WERI-Rb-1 (cell line): ENCODE data around the gene CYP1A1.

ENCODE experiments used
- DNase-seq: peaks from one replicate; pipeline ENCODE4 v3.0.0-alpha.2; 2020
- H3K27ac ChIP-seq: fragments of 250-450 bp; sonication (Bioruptor Pico); 2 replicates; pipeline ENCODE4 v1.5.1; 2020; ENCODE audit warnings: mild to moderate bottlenecking, moderate library complexity
- H3K27me3 ChIP-seq: fragments of 250-450 bp; sonication (Bioruptor Pico); 2 replicates; pipeline ENCODE4 v1.5.1; 2021; ENCODE audit warnings: mild to moderate bottlenecking, low read depth, moderate library complexity; ENCODE audit not compliant: insufficient read depth, severe bottlenecking
- H3K36me3 ChIP-seq: fragments of 250-450 bp; sonication (Bioruptor Pico); 2 replicates; pipeline ENCODE4 v1.5.1; 2020; ENCODE audit warnings: mild to moderate bottlenecking, moderate library complexity
- H3K4me3 ChIP-seq: 2 replicates; pipeline ENCODE4 v1.5.1; 2011; ENCODE audit warnings: low read depth, mild to moderate bottlenecking, control low read depth, low read length
- H3K9me3 ChIP-seq: fragments of 250-450 bp; sonication (Bioruptor Pico); 2 replicates; pipeline ENCODE4 v1.5.1; 2021; ENCODE audit warnings: mild to moderate bottlenecking, moderate library complexity; ENCODE audit not compliant: severe bottlenecking
- TF ChIP-seq, protein P1 (sequence below): IDR thresholded peaks from 2 replicates; pipeline ENCODE4 v1.5.1; 2011; ENCODE audit warnings: low read depth, mild to moderate bottlenecking, control low read depth, inconsistent platforms, low read length

Gene CYP1A1

DNA sequence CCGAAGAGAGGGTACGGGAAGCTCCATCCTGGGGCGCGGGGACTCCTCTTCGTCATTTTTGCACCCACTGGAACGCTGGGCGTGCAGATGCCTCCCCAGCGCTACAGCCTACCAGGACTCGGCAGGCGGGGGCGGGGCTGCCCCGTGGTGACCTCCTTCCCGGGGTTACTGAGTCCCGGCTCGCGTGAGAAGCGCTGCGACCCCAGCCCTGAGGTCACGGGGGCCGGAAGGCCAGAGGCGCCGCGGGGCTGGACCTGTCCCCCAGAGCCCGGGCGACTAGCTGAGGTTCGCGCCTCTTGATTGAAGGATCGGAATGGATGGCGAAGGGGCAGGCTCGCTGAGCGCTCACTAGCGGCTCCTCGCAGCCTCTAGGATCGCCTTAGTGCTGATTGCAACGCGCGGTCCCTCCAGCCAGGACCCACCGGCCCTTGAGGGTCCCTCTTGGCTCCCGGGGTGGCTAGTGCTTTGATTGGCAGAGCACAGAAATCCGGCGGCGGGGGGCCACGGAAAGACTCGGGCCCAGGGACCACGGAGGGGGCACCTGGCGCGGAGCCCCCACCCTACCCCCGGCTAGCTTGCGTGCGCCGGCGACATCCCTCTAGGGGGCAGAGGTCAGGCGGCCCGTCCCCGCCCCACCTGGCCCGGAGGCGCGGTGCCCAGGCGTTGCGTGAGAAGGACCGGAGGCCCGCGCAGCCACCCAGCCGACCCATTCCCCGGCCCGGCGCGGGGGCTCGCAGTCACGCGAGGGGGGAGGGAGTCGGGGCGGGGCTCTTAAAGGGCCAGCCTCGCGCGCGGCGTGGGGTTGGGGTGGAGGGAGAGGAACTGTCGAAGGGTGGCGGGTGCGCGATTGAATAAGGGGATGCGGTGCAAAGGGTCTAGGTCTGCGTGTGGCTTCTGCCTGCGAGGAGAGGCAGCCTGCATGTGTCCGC lies 781 bp upstream of the CYP1A1 start:
- peak; percentile 56 for DNase-seq

GRCh38 chr15:74724570-74725224 lies 631 bp downstream of the CYP1A1 start:
- no peaks in the 10 kb centered on the region for H3K27me3 ChIP-seq
- no peaks in the 10 kb centered on the region for H3K9me3 ChIP-seq
- H3K36me3 ChIP-seq, result no peaks in the 10 kb centered on the region
- H3K4me3 ChIP-seq, result no peak overlapping the region
- DNase-seq, result no peak
- TF ChIP-seq, protein P1, sequence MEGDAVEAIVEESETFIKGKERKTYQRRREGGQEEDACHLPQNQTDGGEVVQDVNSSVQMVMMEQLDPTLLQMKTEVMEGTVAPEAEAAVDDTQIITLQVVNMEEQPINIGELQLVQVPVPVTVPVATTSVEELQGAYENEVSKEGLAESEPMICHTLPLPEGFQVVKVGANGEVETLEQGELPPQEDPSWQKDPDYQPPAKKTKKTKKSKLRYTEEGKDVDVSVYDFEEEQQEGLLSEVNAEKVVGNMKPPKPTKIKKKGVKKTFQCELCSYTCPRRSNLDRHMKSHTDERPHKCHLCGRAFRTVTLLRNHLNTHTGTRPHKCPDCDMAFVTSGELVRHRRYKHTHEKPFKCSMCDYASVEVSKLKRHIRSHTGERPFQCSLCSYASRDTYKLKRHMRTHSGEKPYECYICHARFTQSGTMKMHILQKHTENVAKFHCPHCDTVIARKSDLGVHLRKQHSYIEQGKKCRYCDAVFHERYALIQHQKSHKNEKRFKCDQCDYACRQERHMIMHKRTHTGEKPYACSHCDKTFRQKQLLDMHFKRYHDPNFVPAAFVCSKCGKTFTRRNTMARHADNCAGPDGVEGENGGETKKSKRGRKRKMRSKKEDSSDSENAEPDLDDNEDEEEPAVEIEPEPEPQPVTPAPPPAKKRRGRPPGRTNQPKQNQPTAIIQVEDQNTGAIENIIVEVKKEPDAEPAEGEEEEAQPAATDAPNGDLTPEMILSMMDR, result no peak
- H3K27ac ChIP-seq, result no peak overlapping the region

More for the DNA sequence above, 781 bp upstream of the CYP1A1 start:
- no peaks in the 10 kb centered on the region for H3K9me3 ChIP-seq
- no peaks in the 10 kb centered on the region for H3K36me3 ChIP-seq
- no peak overlapping the region for H3K27ac ChIP-seq
- TF ChIP-seq, protein P1, result 0 out of 2 replicates have a peak, but pooled peaks have one; percentile 9
- H3K4me3 ChIP-seq, result peak overlapping the region; percentile 69
- H3K27me3 ChIP-seq, result no peaks in the 10 kb centered on the region

DNA sequence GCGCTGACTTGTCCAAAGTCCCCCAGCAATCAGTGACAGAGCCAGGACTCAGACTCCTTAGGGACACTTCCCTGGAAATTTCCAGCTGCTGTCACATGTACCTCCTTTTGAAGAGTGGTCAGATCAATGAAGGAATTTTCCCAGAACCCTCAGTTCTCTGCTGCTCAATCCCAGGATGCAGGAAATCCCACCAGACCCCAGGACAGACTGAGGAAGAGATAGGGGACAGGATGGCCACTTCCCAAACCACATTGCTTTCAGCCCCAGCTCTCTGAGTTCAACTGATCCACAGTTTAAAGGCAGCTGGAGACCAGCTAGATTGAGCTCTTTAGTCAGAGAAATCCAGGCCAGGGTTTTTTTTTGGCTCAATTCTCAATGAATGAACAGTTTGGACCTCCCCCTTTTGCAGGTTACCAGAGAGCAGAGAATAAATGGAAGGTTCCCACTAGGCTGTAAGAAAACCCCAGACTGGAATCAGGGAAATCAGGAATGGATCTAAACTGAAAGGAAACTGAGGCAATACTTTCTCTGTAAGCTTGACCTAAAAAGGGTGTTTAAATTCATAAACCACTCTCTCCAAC lies 1.5 kb downstream of the CYP1A1 start:
- no peaks in the 10 kb centered on the region for H3K27me3 ChIP-seq
- no peak overlapping the region for H3K27ac ChIP-seq
- no peaks in the 10 kb centered on the region for H3K36me3 ChIP-seq
- no peaks in the 10 kb centered on the region for H3K9me3 ChIP-seq
- TF ChIP-seq, protein P1, result no peak
- peak; percentile 13 for DNase-seq
- H3K4me3 ChIP-seq, result no peak overlapping the region

- H3K36me3 ChIP-seq, result no peaks in the 10 kb centered on the region
- DNase-seq, result no peak
- no peak overlapping the region for H3K4me3 ChIP-seq
- TF ChIP-seq, protein P1, result no peak
- H3K27me3 ChIP-seq, result no peaks in the 10 kb centered on the region
- H3K27ac ChIP-seq, result no peak overlapping the region
- H3K9me3 ChIP-seq, result no peaks in the 10 kb centered on the region
Observed at GRCh38 chr15:74723187-74723586, 2.1 kb downstream of the CYP1A1 start.

DNA sequence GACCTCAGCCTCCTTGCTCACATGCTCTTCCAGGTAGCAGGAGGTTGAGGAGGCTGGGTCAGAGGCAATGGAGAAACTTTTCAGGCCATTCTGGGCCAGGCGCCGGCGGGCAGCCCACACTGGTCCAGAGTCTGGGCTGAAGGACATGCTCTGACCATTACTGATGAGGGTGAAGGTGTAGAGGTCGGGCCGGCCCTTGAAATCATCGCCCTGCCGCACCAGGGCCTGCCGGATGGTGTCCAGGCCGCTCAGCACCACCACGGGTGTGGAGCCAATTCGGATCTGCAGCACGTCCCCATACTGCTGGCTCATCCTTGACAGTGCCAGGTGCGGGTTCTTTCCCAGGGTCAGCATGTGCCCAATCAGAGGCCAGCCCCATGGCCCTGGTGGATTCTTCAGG lies 2.7 kb downstream of the CYP1A1 start:
- Histone ChIP-seq H3K36me3 (no peaks in the 10 kb centered on the region), H3K27me3 (no peaks in the 10 kb centered on the region), H3K9me3 (no peaks in the 10 kb centered on the region), H3K27ac (no peak overlapping the region), H3K4me3 (no peak overlapping the region)
- no peak for DNase-seq
- TF ChIP-seq, protein P1, result no peak
